Hepatocyte (in vitro differentiated cells): ENCODE data around the gene ATG13.

ENCODE experiments used
- CTCF ChIP-seq: fragments of 200-600 bp; sonication (generic); IDR thresholded peaks from 2 replicates; pipeline ENCODE4 v1.5.1; 2016; ENCODE audit warnings: antibody characterized with exemption, mild to moderate bottlenecking; ENCODE audit not compliant: poor library complexity
- EZH2 ChIP-seq: fragments of 200-600 bp; sonication (generic); IDR thresholded peaks from 2 replicates; pipeline ENCODE4 v1.6.1; 2016; ENCODE audit warnings: antibody characterized with exemption, mild to moderate bottlenecking, borderline replicate concordance

- TF ChIP-seq CTCF (no peak), EZH2 (no peak)
Measured at GRCh38 chr11:46599340-46600193, 17.8 kb upstream of the ATG13 start.
